ENCODE data around the gene SCN5A.
A peak's percentile ranks its signal among the peaks of the same experiment; 100 is the strongest.

The SCN5A gene

GRCh38 chr3:38649500-38650247, at the start of gene SCN5A:
Gene SCN5A (minus strand): TSS chr3:38649687. CDS start chr3:38633307, 16,380 bp downstream.
- no peaks in the 10 kb centered on the region for H3K9me3 Mint-ChIP-seq
- H3K4me3 Mint-ChIP-seq: peak within 1 kb of the TSS; percentile 79
- peaks cover 2% of the 10 kb centered on the region for H3K4me1 Mint-ChIP-seq (ENCODE audit: low read depth)
- H3K27me3 Mint-ChIP-seq (ENCODE audit: low read depth): peaks cover 12% of the 10 kb centered on the region
- no peaks in the 10 kb centered on the region for H3K36me3 Mint-ChIP-seq (ENCODE audit: low read depth)
- DNase-seq (ENCODE audit: low spot score): peak; percentile 43
- H3K27ac Mint-ChIP-seq: no peak within 1 kb of the TSS

- H3K4me3 Mint-ChIP-seq: no peak overlapping the region
- H3K27me3 Mint-ChIP-seq (ENCODE audit: low read depth): peaks cover 5% of the 10 kb centered on the region
- no peaks in the 10 kb centered on the region for H3K36me3 Mint-ChIP-seq (ENCODE audit: low read depth)
- no peak for DNase-seq (ENCODE audit: low spot score)
- H3K27ac Mint-ChIP-seq: no peak overlapping the region
- no peaks in the 10 kb centered on the region for H3K9me3 Mint-ChIP-seq
- H3K4me1 Mint-ChIP-seq (ENCODE audit: low read depth): no peaks in the 10 kb centered on the region
Measured at GRCh38 chr3:38698760-38699159, 49.3 kb upstream of the SCN5A start.

GRCh38 chr3:38698061-38698460, 48.6 kb upstream of the SCN5A start:
- Mint-ChIP-seq H3K9me3 (no peaks in the 10 kb centered on the region), H3K4me3 (no peak overlapping the region), H3K36me3 (ENCODE audit: low read depth) (no peaks in the 10 kb centered on the region), H3K27me3 (ENCODE audit: low read depth) (peaks cover 5% of the 10 kb centered on the region), H3K27ac (no peak overlapping the region), H3K4me1 (ENCODE audit: low read depth) (no peaks in the 10 kb centered on the region)
- no peak for DNase-seq (ENCODE audit: low spot score)

GRCh38 chr3:38696034-38696433, 46.5 kb upstream of the SCN5A start:
- Mint-ChIP-seq H3K36me3 (ENCODE audit: low read depth) (no peaks in the 10 kb centered on the region), H3K9me3 (no peaks in the 10 kb centered on the region), H3K27me3 (ENCODE audit: low read depth) (peaks cover 2% of the 10 kb centered on the region), H3K4me1 (ENCODE audit: low read depth) (no peaks in the 10 kb centered on the region), H3K4me3 (no peak overlapping the region), H3K27ac (no peak overlapping the region)
- DNase-seq (ENCODE audit: low spot score): no peak

- no peak for DNase-seq (ENCODE audit: low spot score)
- Mint-ChIP-seq H3K9me3 (no peaks in the 10 kb centered on the region), H3K4me3 (no peak overlapping the region), H3K36me3 (ENCODE audit: low read depth) (no peaks in the 10 kb centered on the region), H3K4me1 (ENCODE audit: low read depth) (no peaks in the 10 kb centered on the region), H3K27ac (no peak overlapping the region), H3K27me3 (ENCODE audit: low read depth) (peaks cover 2% of the 10 kb centered on the region)
Measured at GRCh38 chr3:38690185-38690584, 40.7 kb upstream of the SCN5A start.

GRCh38 chr3:38689774-38690173, 40.3 kb upstream of the SCN5A start:
- H3K36me3 Mint-ChIP-seq (ENCODE audit: low read depth): no peaks in the 10 kb centered on the region
- no peaks in the 10 kb centered on the region for H3K9me3 Mint-ChIP-seq

GRCh38 chr3:38689346-38689745, 39.9 kb upstream of the SCN5A start:
- Mint-ChIP-seq H3K4me1 (ENCODE audit: low read depth) (no peaks in the 10 kb centered on the region), H3K36me3 (ENCODE audit: low read depth) (no peaks in the 10 kb centered on the region), H3K27me3 (ENCODE audit: low read depth) (peaks cover 2% of the 10 kb centered on the region), H3K27ac (no peak overlapping the region), H3K4me3 (no peak overlapping the region), H3K9me3 (no peaks in the 10 kb centered on the region)
- no peak for DNase-seq (ENCODE audit: low spot score)

More at GRCh38 chr3:38689774-38690173, 40.3 kb upstream of the SCN5A start:
- no peak overlapping the region for H3K4me3 Mint-ChIP-seq
- no peaks in the 10 kb centered on the region for H3K4me1 Mint-ChIP-seq (ENCODE audit: low read depth)
- peaks cover 2% of the 10 kb centered on the region for H3K27me3 Mint-ChIP-seq (ENCODE audit: low read depth)
- DNase-seq (ENCODE audit: low spot score): no peak
- H3K27ac Mint-ChIP-seq: no peak overlapping the region

GRCh38 chr3:38687321-38687720, 37.8 kb upstream of the SCN5A start:
- Mint-ChIP-seq H3K27ac (no peak overlapping the region), H3K4me1 (ENCODE audit: low read depth) (no peaks in the 10 kb centered on the region), H3K36me3 (ENCODE audit: low read depth) (no peaks in the 10 kb centered on the region), H3K9me3 (no peaks in the 10 kb centered on the region), H3K27me3 (ENCODE audit: low read depth) (peaks cover 4% of the 10 kb centered on the region), H3K4me3 (no peak overlapping the region)
- DNase-seq (ENCODE audit: low spot score): no peak

- H3K9me3 Mint-ChIP-seq: no peaks in the 10 kb centered on the region
- H3K27ac Mint-ChIP-seq: no peak overlapping the region
- no peak overlapping the region for H3K4me3 Mint-ChIP-seq
- no peak for DNase-seq (ENCODE audit: low spot score)
- H3K27me3 Mint-ChIP-seq (ENCODE audit: low read depth): peaks cover 4% of the 10 kb centered on the region
- no peaks in the 10 kb centered on the region for H3K36me3 Mint-ChIP-seq (ENCODE audit: low read depth)
- no peaks in the 10 kb centered on the region for H3K4me1 Mint-ChIP-seq (ENCODE audit: low read depth)
Measured at GRCh38 chr3:38684546-38684945, 35.1 kb upstream of the SCN5A start.

GRCh38 chr3:38669668-38670067, 20.2 kb upstream of the SCN5A start:
- Mint-ChIP-seq H3K4me3 (no peak overlapping the region), H3K4me1 (ENCODE audit: low read depth) (no peaks in the 10 kb centered on the region), H3K27me3 (ENCODE audit: low read depth) (peaks cover 14% of the 10 kb centered on the region), H3K27ac (no peak overlapping the region), H3K9me3 (no peaks in the 10 kb centered on the region), H3K36me3 (ENCODE audit: low read depth) (no peaks in the 10 kb centered on the region)
- DNase-seq (ENCODE audit: low spot score): no peak

GRCh38 chr3:38662544-38662943, 13.1 kb upstream of the SCN5A start:
- H3K9me3 Mint-ChIP-seq: no peaks in the 10 kb centered on the region
- H3K4me3 Mint-ChIP-seq: no peak overlapping the region
- DNase-seq (ENCODE audit: low spot score): no peak
- peaks cover 31% of the 10 kb centered on the region for H3K27me3 Mint-ChIP-seq (ENCODE audit: low read depth)
- no peaks in the 10 kb centered on the region for H3K4me1 Mint-ChIP-seq (ENCODE audit: low read depth)
- H3K36me3 Mint-ChIP-seq (ENCODE audit: low read depth): no peaks in the 10 kb centered on the region
- H3K27ac Mint-ChIP-seq: no peak overlapping the region

- no peak for DNase-seq (ENCODE audit: low spot score)
- Mint-ChIP-seq H3K4me1 (ENCODE audit: low read depth) (peaks cover 5% of the 10 kb centered on the region), H3K4me3 (no peak overlapping the region), H3K9me3 (no peaks in the 10 kb centered on the region), H3K27me3 (ENCODE audit: low read depth) (peaks cover 31% of the 10 kb centered on the region), H3K36me3 (ENCODE audit: low read depth) (no peaks in the 10 kb centered on the region), H3K27ac (no peak overlapping the region)
Measured at GRCh38 chr3:38658841-38659240, 9.4 kb upstream of the SCN5A start.

GRCh38 chr3:38657369-38657768, 7.9 kb upstream of the SCN5A start:
- Mint-ChIP-seq H3K36me3 (ENCODE audit: low read depth) (no peaks in the 10 kb centered on the region), H3K27me3 (ENCODE audit: low read depth) (peaks cover 33% of the 10 kb centered on the region), H3K4me1 (ENCODE audit: low read depth) (peaks cover 5% of the 10 kb centered on the region), H3K4me3 (no peak overlapping the region), H3K27ac (no peak overlapping the region), H3K9me3 (no peaks in the 10 kb centered on the region)
- DNase-seq (ENCODE audit: low spot score): no peak

- no peaks in the 10 kb centered on the region for H3K36me3 Mint-ChIP-seq (ENCODE audit: low read depth)
- peak; percentile 3 for DNase-seq (ENCODE audit: low spot score)
- peaks cover 33% of the 10 kb centered on the region for H3K27me3 Mint-ChIP-seq (ENCODE audit: low read depth)
Measured at GRCh38 chr3:38655708-38656300, 6.3 kb upstream of the SCN5A start.

More at GRCh38 chr3:38655708-38656300, 6.3 kb upstream of the SCN5A start:
- Mint-ChIP-seq H3K27ac (no peak overlapping the region), H3K9me3 (no peaks in the 10 kb centered on the region), H3K4me3 (no peak overlapping the region), H3K4me1 (ENCODE audit: low read depth) (peaks cover 5% of the 10 kb centered on the region)

Measured in T-helper 2 cell treated with Interferon-gamma antibody and Interleukin-4, amounts not matched to agents 5 μg/mL and 100 μg/mL, for 36 hours (primary cell).